ENCODE data around the gene BMAL1.

The BMAL1 gene

DNA sequence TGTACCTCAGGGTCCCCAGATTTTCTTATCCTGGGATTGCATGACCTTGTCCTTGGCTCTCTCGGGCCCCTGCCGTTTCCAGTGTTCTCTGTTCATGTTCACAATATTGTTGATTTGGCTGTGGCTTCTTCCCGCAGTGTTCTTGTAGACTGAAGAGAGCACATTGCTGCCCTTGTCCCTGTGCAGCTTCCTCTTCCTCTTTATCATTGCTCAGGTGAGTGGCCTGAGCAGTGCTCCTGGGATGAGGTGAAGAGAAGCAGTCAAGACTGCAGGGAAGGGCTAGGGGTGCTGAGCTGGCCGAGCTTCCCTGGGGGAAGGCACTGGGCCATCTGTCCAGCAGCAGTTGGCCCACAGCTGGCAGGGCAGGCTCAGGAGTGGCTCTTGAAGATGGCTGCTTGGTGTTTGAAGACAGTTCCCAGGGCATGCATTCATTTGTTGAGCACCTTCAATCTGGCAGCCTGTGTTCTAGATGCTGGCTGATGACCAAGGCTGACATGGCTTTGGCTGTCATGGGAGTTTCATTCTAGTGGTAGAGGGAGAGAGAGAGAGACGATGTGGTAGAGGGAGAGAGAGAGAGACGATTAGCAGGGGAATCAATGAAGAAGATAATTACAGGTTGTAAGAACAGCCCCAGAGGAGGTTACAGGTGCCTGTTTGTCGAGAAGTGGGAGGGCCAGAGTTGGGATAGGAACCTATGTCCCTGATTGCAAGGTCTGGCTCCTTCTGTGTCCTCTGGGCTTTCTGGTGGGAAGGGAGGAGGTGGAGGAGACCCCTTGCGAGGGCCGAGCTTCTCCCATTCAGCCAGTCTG is 17.4 kb downstream of the BMAL1 start:
- DNase-seq (ENCODE audit: low read depth), result no peak
- TF ChIP-seq, protein P1, sequence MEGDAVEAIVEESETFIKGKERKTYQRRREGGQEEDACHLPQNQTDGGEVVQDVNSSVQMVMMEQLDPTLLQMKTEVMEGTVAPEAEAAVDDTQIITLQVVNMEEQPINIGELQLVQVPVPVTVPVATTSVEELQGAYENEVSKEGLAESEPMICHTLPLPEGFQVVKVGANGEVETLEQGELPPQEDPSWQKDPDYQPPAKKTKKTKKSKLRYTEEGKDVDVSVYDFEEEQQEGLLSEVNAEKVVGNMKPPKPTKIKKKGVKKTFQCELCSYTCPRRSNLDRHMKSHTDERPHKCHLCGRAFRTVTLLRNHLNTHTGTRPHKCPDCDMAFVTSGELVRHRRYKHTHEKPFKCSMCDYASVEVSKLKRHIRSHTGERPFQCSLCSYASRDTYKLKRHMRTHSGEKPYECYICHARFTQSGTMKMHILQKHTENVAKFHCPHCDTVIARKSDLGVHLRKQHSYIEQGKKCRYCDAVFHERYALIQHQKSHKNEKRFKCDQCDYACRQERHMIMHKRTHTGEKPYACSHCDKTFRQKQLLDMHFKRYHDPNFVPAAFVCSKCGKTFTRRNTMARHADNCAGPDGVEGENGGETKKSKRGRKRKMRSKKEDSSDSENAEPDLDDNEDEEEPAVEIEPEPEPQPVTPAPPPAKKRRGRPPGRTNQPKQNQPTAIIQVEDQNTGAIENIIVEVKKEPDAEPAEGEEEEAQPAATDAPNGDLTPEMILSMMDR (IDR thresholded peaks at IDR 0.05; ENCODE audit: insufficient read depth, low read depth, low read length, missing control alignments), result no peak
- H3K4me3 ChIP-seq (ENCODE audit: low read length), result no peak overlapping the region

DNA sequence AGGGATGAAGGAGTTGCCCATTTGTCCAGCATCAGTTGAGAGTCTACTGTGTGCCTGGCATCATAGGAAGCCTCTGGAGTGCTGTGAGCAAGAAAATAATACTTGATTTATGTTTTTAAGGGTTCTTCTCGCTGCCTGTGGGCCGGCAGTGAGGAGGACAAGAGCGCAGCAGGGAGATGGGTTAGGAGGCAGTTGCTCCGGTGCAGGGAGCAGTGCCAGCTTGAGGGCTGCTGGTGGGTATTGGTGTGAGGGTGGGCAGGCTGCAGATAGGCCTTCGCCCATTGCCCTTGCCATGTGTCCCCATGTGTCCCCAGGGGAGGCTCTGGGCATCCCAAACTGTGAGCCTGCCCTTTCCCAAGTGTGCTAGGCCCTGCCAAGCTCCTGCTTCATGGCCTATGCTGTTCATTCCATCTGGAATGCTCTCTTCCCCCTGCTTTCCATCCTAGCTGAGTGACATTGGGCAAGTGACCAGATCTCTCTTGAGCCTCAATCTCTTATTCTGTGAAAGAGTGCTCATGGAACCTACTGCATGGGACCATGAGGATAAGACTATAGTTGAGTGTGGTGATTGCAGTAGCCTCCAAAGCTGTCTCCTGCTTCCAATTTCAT is 19.8 kb downstream of the BMAL1 start:
- TF ChIP-seq, protein P1 (IDR thresholded peaks at IDR 0.05; ENCODE audit: insufficient read depth, low read depth, low read length, missing control alignments), result no peak
- no peak for DNase-seq (ENCODE audit: low read depth)

DNA sequence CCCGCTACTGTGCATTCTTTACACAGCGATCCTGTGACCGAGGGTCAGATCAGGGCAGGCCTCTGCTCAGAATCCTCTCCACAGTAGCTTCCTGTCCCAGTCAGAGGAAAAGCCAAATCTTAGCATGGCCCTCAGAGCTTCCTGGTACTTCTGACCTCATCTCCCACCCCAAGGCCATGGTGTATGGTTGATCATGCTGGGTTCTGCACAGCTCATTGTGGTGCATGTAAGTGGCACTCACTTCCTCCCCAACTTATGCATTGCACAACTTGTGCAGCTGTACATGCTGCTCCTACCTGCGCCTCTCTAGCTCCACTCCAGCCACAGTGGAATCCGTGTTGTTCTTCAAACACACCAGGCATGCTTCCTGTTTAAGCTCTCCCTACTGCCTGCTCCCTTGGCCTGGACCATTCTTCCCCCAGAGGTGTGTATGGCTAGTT is 20.3 kb downstream of the BMAL1 start:
- H3K4me3 ChIP-seq (ENCODE audit: low read length), result no peak overlapping the region
- TF ChIP-seq, protein P1 (IDR thresholded peaks at IDR 0.05; ENCODE audit: insufficient read depth, low read depth, low read length, missing control alignments), result no peak
- peak; percentile 66 for DNase-seq (ENCODE audit: low read depth)

More for the DNA sequence above, 19.8 kb downstream of the BMAL1 start:
- no peak overlapping the region for H3K4me3 ChIP-seq (ENCODE audit: low read length)

DNA sequence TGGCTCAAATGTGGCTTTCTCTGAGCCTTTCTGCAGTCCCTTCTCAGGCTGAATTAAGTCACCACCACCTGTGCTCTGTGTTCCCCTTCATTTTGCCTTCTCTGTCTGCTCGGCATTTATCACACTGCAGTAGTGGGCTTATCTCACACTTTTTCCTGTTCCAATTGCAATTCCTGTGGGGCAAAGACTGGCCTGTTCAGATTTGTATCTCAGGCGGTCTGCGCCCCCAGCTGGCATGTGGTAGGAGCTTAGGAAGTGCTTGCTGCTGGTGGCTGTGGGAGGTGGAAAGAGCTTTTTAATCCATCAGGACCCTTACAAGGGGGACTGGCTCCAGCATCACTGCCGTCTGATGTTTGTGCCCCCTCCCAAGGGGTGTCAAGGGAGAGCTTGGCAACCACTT is 21.2 kb downstream of the BMAL1 start:
- TF ChIP-seq, protein P1 (IDR thresholded peaks at IDR 0.05; ENCODE audit: insufficient read depth, low read depth, low read length, missing control alignments), result no peak
- DNase-seq (ENCODE audit: low read depth), result no peak

DNA sequence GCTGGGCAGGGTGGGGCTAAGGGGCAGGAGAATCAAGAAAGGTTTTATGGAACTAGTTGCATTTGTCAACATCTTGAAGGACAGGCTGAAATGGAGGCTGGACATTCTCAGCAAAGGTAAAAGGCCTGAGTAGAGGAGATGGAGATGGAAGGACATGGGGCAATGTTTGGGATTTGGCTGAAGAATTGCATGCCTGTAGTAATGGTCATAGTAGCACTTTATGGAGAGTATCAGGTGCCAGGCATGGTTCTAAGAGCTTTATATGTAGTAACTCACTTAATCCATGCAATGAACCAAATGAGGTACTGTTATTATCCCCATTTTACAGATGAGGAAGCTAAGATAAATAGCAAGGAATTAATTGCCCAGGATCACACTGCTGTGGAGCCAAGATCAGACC is 23.9 kb downstream of the BMAL1 start:
- H3K4me3 ChIP-seq (ENCODE audit: low read length), result no peak overlapping the region
- DNase-seq (ENCODE audit: low read depth), result no peak
- TF ChIP-seq, protein P1 (IDR thresholded peaks at IDR 0.05; ENCODE audit: insufficient read depth, low read depth, low read length, missing control alignments), result no peak

More for the DNA sequence above, 21.2 kb downstream of the BMAL1 start:
- no peak overlapping the region for H3K4me3 ChIP-seq (ENCODE audit: low read length)

DNA sequence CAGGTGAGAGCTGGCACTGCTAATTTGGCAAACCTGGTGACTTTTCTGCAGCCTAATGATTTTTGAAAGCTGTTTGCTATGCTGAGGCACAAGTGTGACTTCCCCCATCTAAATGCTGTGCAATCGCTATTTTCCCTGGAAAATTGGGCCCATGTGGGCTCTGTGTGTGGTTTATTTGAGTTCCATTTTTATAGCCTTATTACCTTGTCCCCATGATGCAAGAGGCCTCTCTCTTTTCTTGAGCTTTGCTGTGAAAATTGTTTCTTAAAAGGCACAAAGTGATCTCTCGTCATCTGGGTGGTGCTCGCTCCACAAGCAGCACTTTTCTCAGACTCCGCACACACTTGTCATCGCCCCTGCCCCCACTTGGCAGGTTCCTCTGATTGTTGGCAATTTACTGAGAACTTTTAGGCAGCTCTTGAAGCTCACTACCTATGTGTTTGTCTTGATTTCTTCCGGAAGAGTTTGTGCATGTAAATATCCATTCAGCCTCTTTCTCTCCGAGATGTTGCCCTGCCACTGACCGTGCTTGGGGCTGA is 24.9 kb downstream of the BMAL1 start:
- no peak for DNase-seq (ENCODE audit: low read depth)
- H3K4me3 ChIP-seq (ENCODE audit: low read length), result no peak overlapping the region
- TF ChIP-seq, protein P1 (IDR thresholded peaks at IDR 0.05; ENCODE audit: insufficient read depth, low read depth, low read length, missing control alignments), result no peak
